GM23248 (cell line): ENCODE results near the gene ABR. TPM values are rescaled to one million over a fixed set of nuclear protein-coding genes. Genes with fewer than 3 reads are reported as not detected.
"Not testable (repeated sequence)": the region's sequence is repeated elsewhere in the genome, so short reads cannot be mapped to it uniquely, and the experiment has no call there.

Experiments
- DNase-seq: peaks from one replicate; pipeline ENCODE4 v3.0.0-alpha.2; 2015
- H2AFZ ChIP-seq: fragments of 200-600 bp; sonication (generic); 2 replicates; pipeline ENCODE4 v1.6.1; 2016; ENCODE audit warnings: antibody characterized with exemption
- H3F3A ChIP-seq: fragments of 200-600 bp; sonication (generic); 2 replicates; pipeline ENCODE4 v1.6.1; 2016; ENCODE audit warnings: mild to moderate bottlenecking, antibody characterized with exemption, mixed run types; ENCODE audit not compliant: insufficient read depth
- H3K27ac ChIP-seq: fragments of 200-600 bp; sonication (generic); 2 replicates; pipeline ENCODE4 v1.5.1; 2016; ENCODE audit warnings: mild to moderate bottlenecking
- H3K27me3 ChIP-seq: fragments of 200-600 bp; sonication (generic); replicated peaks from 2 replicates; pipeline ENCODE4 v1.6.1; 2016; ENCODE audit warnings: mild to moderate bottlenecking; ENCODE audit not compliant: insufficient read depth
- H3K36me3 ChIP-seq: fragments of 200-600 bp; sonication (generic); 2 replicates; pipeline ENCODE4 v1.6.1; 2016; ENCODE audit warnings: low read depth, mild to moderate bottlenecking
- H3K4me1 ChIP-seq: fragments of 200-600 bp; sonication (generic); 2 replicates; pipeline ENCODE4 v1.6.1; 2016; ENCODE audit warnings: mild to moderate bottlenecking; ENCODE audit not compliant: insufficient read depth
- H3K4me2 ChIP-seq: fragments of 200-600 bp; sonication (generic); one replicate; pipeline ENCODE4 v1.6.1; 2016; ENCODE audit warnings: mild to moderate bottlenecking; ENCODE audit not compliant: unreplicated experiment
- H3K4me3 ChIP-seq: fragments of 200-600 bp; sonication (generic); 2 replicates; pipeline ENCODE4 v1.5.1; 2016; ENCODE audit warnings: mild to moderate bottlenecking
- H3K79me2 ChIP-seq: fragments of 200-600 bp; sonication (generic); 2 replicates; pipeline ENCODE4 v1.6.1; 2016; ENCODE audit warnings: mild to moderate bottlenecking; ENCODE audit not compliant: insufficient read depth
- H3K9ac ChIP-seq: fragments of 200-600 bp; sonication (generic); 2 replicates; pipeline ENCODE4 v1.6.1; 2016; ENCODE audit warnings: mild to moderate bottlenecking
- H3K9me2 ChIP-seq: fragments of 200-600 bp; sonication (generic); 2 replicates; pipeline ENCODE4 v1.6.1; 2016; ENCODE audit warnings: mixed run types, mild to moderate bottlenecking, moderate library complexity; ENCODE audit not compliant: insufficient read depth
- H3K9me3 ChIP-seq: fragments of 200-600 bp; sonication (generic); one replicate; pipeline ENCODE4 v1.6.1; 2017; ENCODE audit warnings: low read depth
- H4K20me1 ChIP-seq: fragments of 200-600 bp; sonication (generic); 2 replicates; pipeline ENCODE4 v1.6.0; 2016; ENCODE audit not compliant: insufficient read depth
- EZH2 ChIP-seq: fragments of 200-600 bp; sonication (generic); IDR thresholded peaks from 2 replicates; pipeline ENCODE4 v1.6.1; 2018; ENCODE audit warnings: antibody characterized with exemption, mild to moderate bottlenecking; ENCODE audit not compliant: insufficient read depth, poor library complexity, severe bottlenecking
- EZH2phosphoT487 ChIP-seq: fragments of 200-600 bp; sonication (generic); IDR thresholded peaks from 2 replicates; pipeline ENCODE4 v1.6.1; 2018; ENCODE audit warnings: antibody characterized with exemption, moderate library complexity, mild to moderate bottlenecking, low read depth; ENCODE audit not compliant: insufficient read depth
- whole genome bisulfite sequencing, 2 experiments: methylation state at CpG; one replicate each; pipeline ENCODE4 v1.1.6; 2015 to 2017; ENCODE audit warnings: low lambda C conversion rate in 2 of 2, low coverage in 1 of 2; ENCODE audit errors: missing lambda C conversion rate in 2 of 2; 5-methylcytosine and 5-hydroxymethylcytosine counted together
- in situ Hi-C: fragments of 300-500 bp; cut with MboI; formaldehyde crosslinking; loops from 2 replicates; pipeline ENCODE4 v1.15.0; 2020
- polyA plus RNA-seq: library from polyadenylated mRNA; unstranded; fragments of >200 nt; fragmentation: Nextera tagmentation; extraction: Ambion mirVana; gene quantifications from 2 replicates; pipeline ENCODE4 v1.2.1, GENCODE V29; 2016
- total RNA-seq: library from RNA; depleted of rRNA; stranded (reverse); fragments of >200 nt; shearing (Covaris generic); gene quantifications from 2 replicates; pipeline ENCODE4 v1.2.3, GENCODE V29; 2014

The ABR gene
- total and polyA plus RNA-seq, 2 experiments from 2014 or later: 24.4 to 38.2 TPM

DNA sequence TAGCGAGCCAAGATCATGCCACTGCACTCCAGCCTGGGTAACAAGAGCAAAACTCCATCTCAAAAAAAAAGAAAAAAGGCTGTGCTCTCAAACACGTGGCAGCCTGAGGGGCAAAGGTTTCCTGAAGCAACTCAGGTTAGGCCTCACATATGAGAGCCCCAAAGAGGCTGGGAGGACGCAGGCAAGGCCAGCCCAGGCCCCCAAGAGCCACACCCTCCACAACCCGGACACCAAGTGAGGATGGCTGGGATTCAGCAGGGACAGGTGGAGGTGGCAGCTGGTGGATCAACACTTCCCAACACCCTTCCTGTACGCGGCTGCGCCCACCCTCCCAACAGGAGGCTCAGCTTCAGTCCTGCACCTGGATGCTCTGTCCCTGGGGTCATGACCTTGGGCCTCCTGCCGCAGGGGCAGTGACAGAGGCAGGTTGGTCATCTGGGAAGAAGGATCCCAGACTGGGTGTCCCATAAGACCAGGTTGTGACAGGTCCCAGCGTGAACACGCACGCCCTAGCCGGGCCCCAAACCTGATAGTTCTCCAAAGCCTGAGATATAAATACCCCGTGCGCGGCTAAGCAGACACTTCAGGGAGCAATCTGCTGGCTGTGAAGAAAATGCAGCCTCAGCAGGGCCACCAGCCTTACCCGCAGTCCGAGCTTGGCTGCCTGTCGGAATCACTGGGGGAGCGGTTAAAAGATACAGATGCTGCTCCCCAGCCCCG, 104.7 kb downstream of the ABR start:
- Histone ChIP-seq H2AFZ (no peak overlapping the region), H3K4me2 (no peak overlapping the region), H3K4me1 (0 out of 2 replicates have a peak, but pooled peaks cover under 1% of the 10 kb centered on the region), H3K27me3 (no peaks in the 10 kb centered on the region), H3K9me3 (no peaks in the 10 kb centered on the region), H3K27ac (no peak overlapping the region), H3F3A (no peaks in the 10 kb centered on the region), H3K9me2 (no peaks in the 10 kb centered on the region), H3K36me3 (no peaks in the 10 kb centered on the region), H3K79me2 (no peaks in the 10 kb centered on the region), H3K4me3 (no peak overlapping the region), H3K9ac (no peak overlapping the region), H4K20me1 (no peaks in the 10 kb centered on the region)
- in situ Hi-C loops: no loop called here
- TF ChIP-seq EZH2: no peak
- no peak for TF ChIP-seq EZH2phosphoT487
- WGBS, 2 experiments: 93% methylated on average over 20 of the region's 20 CpGs
- DNase-seq: no peak

GRCh38 chr17:1073963-1074625, 105.7 kb downstream of the ABR start:
- H3K4me2 ChIP-seq, H3K27ac ChIP-seq, H3K4me3 ChIP-seq, DNase-seq, H3K36me3 ChIP-seq, H4K20me1 ChIP-seq, H3K9me2 ChIP-seq, H2AFZ ChIP-seq, H3K4me1 ChIP-seq, H3K27me3 ChIP-seq, H3K79me2 ChIP-seq, H3K9me3 ChIP-seq, H3F3A ChIP-seq, H3K9ac ChIP-seq, in situ Hi-C loops: not testable (repeated sequence)
- 93 to 96% methylated on average over 3 to 15 of the region's 15 CpGs for WGBS, 2 experiments

DNA sequence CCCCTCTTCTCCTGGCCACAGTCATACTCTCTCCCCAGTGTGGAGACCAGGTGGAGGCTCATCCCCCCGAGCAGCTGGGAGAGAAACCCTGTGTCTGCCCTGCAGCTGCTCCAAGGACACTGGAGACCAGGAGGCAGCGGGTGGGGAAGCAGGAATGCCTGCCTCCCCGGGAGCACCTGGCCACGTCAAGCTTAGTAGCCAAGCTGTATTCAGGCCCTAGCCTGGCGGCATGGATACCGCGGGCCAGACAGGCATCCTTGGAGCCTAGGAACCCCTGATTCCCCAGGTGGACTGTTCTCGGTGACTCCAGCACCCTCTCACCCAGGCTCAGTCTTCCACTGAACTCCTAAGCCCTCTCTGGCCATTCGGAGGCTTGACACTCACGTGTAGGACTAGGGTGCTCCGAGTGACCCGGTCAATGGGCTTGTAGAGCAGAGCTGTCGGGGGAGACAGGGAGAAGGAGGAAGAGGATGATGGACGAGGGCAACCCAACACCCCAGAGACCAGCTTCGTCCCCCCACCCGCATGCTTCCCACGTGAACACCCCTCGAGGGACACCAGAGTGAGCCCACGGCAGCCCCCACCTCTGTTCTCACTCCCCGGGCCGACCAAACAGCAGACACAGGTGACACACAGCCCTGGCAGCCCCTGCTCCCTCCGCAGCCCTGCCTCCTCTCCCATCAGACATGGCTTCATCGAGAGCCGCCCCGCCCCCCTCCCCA, 106.4 kb downstream of the ABR start:
- no peaks in the 10 kb centered on the region for H3K27me3 ChIP-seq

DNA sequence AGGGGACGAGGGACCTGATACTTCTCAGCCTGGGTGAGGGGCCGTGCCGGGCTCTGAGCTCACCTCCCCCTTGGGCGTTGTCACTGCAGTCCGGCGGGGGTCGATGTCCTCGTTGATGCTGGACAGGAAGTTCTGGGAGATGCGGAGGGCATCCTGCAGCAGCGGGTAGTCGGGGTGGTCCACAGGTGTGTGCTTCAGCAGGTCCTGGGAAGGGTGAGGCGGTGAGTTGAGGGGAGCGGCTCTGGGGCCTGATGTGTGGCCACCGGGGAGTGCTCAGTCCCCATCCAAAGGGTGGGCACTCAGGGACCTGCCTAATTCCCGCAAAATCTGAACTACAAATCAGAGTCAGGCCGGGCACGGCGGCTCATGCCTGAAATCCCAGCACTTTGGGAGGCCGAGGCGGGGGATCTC, 107.2 kb downstream of the ABR start:
- TF ChIP-seq EZH2phosphoT487 (no peak), EZH2 (no peak)
- in situ Hi-C loops: no loop called here
- H2AFZ ChIP-seq: no peak overlapping the region
- H3K9me2 ChIP-seq: no peaks in the 10 kb centered on the region
- no peaks in the 10 kb centered on the region for H3K79me2 ChIP-seq
- no peaks in the 10 kb centered on the region for H4K20me1 ChIP-seq
- no peak for DNase-seq
- H3K9me3 ChIP-seq: no peaks in the 10 kb centered on the region
- no peak overlapping the region for H3K9ac ChIP-seq
- no peaks in the 10 kb centered on the region for H3K4me1 ChIP-seq
- H3K27ac ChIP-seq: no peak overlapping the region
- no peaks in the 10 kb centered on the region for H3K27me3 ChIP-seq
- 89 to 91% methylated on average over 18 to 20 of the region's 20 CpGs for WGBS, 2 experiments
- no peak overlapping the region for H3K4me3 ChIP-seq
- peaks cover 7% of the 10 kb centered on the region; the same call in 1 of the 2 replicates for H3K36me3 ChIP-seq
- H3F3A ChIP-seq: no peaks in the 10 kb centered on the region
- no peak overlapping the region for H3K4me2 ChIP-seq

More for the DNA sequence above, 106.4 kb downstream of the ABR start:
- no peaks in the 10 kb centered on the region for H3F3A ChIP-seq
- no peak overlapping the region for H3K4me3 ChIP-seq
- peaks cover 7% of the 10 kb centered on the region; the same call in 1 of the 2 replicates for H3K36me3 ChIP-seq
- H3K27ac ChIP-seq: no peak overlapping the region
- no peaks in the 10 kb centered on the region for H3K4me1 ChIP-seq
- no peaks in the 10 kb centered on the region for H3K79me2 ChIP-seq
- H3K9me3 ChIP-seq: no peaks in the 10 kb centered on the region
- H3K9ac ChIP-seq: no peak overlapping the region
- in situ Hi-C loops: no loop called here
- H3K4me2 ChIP-seq: no peak overlapping the region
- DNase-seq: no peak
- no peak overlapping the region for H2AFZ ChIP-seq
- no peak for TF ChIP-seq EZH2
- no peak for TF ChIP-seq EZH2phosphoT487
- H4K20me1 ChIP-seq: no peaks in the 10 kb centered on the region
- H3K9me2 ChIP-seq: no peaks in the 10 kb centered on the region
- WGBS, 2 experiments: 86 to 89% methylated on average over 21 to 25 of the region's 25 CpGs
